ENCODE results near the gene PSG5.
"Not testable (repeated sequence)": the region's sequence is repeated elsewhere in the genome, so short reads cannot be mapped to it uniquely, and the experiment has no call there.

DNA sequence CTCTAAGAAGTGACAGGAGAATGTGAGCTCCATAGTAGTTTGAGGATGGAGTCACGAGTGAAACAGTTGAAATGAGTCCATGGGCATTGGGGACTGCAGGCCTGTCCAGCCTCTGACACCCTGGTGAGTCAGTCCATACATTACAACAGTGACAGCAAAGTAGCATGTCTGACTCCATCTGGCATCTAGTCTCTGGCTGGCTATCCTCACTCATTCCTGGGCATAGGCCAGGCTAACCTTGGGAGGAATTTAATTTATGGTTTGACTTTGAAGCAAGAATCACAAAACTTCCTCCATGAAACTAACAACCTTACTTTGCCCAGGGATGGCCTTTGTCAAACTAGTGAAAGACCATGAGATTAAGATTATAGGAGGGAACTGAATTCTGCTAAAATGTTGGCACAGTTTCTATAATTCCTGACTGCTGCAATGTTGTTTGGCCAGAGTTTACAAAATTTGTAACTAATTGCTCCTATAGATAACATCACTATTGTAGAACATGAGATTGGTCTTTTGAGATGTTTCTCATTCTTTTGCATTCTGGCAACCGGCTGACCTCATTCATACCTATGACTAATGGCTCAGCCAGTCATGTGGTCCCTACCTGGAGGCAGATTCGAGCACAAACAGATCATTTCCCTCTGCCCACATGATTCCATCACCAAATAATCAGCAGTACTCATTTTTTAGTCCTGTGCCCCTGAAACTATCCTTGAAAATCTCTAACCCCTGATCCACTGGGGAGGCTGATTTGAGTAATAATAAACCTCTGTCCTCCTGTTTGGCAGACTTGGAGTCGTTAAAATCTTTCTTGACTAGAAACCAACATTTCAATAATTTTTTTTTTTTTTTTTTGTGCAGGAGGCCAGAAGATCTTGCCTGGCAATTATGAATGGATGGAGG lies 4.2 kb downstream of the PSG5 start:
- TF ChIP-seq, protein P1, sequence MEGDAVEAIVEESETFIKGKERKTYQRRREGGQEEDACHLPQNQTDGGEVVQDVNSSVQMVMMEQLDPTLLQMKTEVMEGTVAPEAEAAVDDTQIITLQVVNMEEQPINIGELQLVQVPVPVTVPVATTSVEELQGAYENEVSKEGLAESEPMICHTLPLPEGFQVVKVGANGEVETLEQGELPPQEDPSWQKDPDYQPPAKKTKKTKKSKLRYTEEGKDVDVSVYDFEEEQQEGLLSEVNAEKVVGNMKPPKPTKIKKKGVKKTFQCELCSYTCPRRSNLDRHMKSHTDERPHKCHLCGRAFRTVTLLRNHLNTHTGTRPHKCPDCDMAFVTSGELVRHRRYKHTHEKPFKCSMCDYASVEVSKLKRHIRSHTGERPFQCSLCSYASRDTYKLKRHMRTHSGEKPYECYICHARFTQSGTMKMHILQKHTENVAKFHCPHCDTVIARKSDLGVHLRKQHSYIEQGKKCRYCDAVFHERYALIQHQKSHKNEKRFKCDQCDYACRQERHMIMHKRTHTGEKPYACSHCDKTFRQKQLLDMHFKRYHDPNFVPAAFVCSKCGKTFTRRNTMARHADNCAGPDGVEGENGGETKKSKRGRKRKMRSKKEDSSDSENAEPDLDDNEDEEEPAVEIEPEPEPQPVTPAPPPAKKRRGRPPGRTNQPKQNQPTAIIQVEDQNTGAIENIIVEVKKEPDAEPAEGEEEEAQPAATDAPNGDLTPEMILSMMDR (IDR thresholded peaks at IDR 0.05): not testable (repeated sequence)
- not testable (repeated sequence) for TF ChIP-seq POLR2A, POLR2AphosphoS5 (IDR thresholded peaks at IDR 0.05)
